ENCODE data around the gene YBX2.

GRCh38 chr17:7251661-7252175 lies 42.7 kb downstream of the YBX2 start, which contains the start of gene CTDNEP1:
- no peak for TF ChIP-seq EZH2phosphoT487 (IDR thresholded peaks at IDR 0.05; ENCODE audit: insufficient read depth, low read depth)
- TF ChIP-seq EZH2 (IDR thresholded peaks at IDR 0.05; ENCODE audit: insufficient read depth, poor library complexity, severe bottlenecking), result no peak
